MCF 10A (cell line): Measurements from ENCODE around the gene ACTR1A. TPM values are rescaled to one million over a fixed set of nuclear protein-coding genes. Genes with fewer than 3 reads are reported as not detected.
A peak's percentile ranks its signal among the peaks of the same experiment; 100 is the strongest.

Experiments
- BruUV-seq: library from RNA; stranded (reverse); fragments of 400-500 nt; replicated peaks from 2 replicates; lab custom pipeline; 2021; lab: Mats Ljungman, UMichigan
- CTCF ChIA-PET: fragments of 300-600 bp; sonication (Branson Sonifier 250); formaldehyde crosslinking; extraction: SDS; loops from one replicate; lab custom pipeline; 2021; ENCODE audit warnings: antibody characterized with exemption, inconsistent platforms; lab: Yijun Ruan, JAX
- POLR2A ChIA-PET: fragments of 300-600, 350-650 bp; sonication (Branson Sonifier 250); formaldehyde crosslinking; extraction: SDS; loops from one replicate; lab custom pipeline; 2020; ENCODE audit warnings: antibody characterized with exemption, inconsistent platforms; lab: Yijun Ruan, JAX
- DNase-seq: peaks from one replicate; pipeline ENCODE4 v3.0.0-alpha.2; 2018; ENCODE audit not compliant: unreplicated experiment
- H3K27ac Mint-ChIP-seq: one replicate; pipeline ENCODE4 v1.8.0; 2022; ENCODE audit warnings: mild to moderate bottlenecking, low read depth, mixed read lengths; ENCODE audit not compliant: unreplicated experiment
- H3K27me3 Mint-ChIP-seq: one replicate; pipeline ENCODE4 v1.8.0; 2022; ENCODE audit warnings: mixed read lengths; ENCODE audit not compliant: insufficient read depth, unreplicated experiment
- H3K36me3 Mint-ChIP-seq: one replicate; pipeline ENCODE4 v1.8.0; 2022; ENCODE audit warnings: mild to moderate bottlenecking, moderate library complexity, mixed read lengths; ENCODE audit not compliant: insufficient read depth, unreplicated experiment
- H3K4me1 Mint-ChIP-seq: one replicate; pipeline ENCODE4 v1.8.0; 2022; ENCODE audit warnings: mixed read lengths; ENCODE audit not compliant: insufficient read depth, unreplicated experiment
- H3K4me3 Mint-ChIP-seq: one replicate; pipeline ENCODE4 v1.8.0; 2022; ENCODE audit warnings: mild to moderate bottlenecking, moderate library complexity, mixed read lengths; ENCODE audit not compliant: unreplicated experiment
- H3K9me3 Mint-ChIP-seq: one replicate; pipeline ENCODE4 v1.8.0; 2022; ENCODE audit warnings: mixed read lengths; ENCODE audit not compliant: unreplicated experiment
- CTCF ChIP-seq: fragments of 200-600 bp; IDR thresholded peaks from one replicate; pipeline ENCODE4 v1.8.0; 2022; ENCODE audit warnings: antibody characterized with exemption, mild to moderate bottlenecking; ENCODE audit not compliant: unreplicated experiment
- intact Hi-C: fragments of 100-400 bp; cut with micrococcal nuclease; formaldehyde crosslinking; loops from 2 replicates; pipeline ENCODE4 v1.14.1; 2022
- total RNA-seq: library from RNA; stranded (reverse); gene quantifications from 2 replicates; pipeline ENCODE4 v1.2.3, GENCODE V29; 2022

The ACTR1A gene
- total RNA-seq, 1 experiment from 2014 or later: 60.1 TPM

DNA sequence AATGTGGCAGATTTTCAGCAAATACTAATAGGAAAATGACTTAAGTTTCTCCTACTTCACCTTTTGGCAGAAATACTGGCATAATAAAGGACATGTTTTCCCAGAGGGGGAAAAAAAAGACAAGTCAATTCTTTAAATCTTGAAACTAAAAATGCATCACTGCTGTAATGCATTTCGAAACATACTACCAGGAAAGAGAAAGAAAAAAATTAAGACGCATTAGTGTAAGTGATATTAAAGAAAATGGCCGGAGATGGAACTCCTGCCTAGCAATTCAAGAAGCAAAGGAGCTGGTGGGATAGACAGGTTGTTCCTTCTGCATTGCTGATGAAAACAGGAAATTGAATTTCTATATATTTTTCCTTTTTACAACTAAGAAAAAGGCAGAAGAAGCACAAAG is 3.2 kb downstream of the ACTR1A start:
- no peak for DNase-seq
- ChIA-PET CTCF (interaction anchor here (0.7 to 1.6 kb wide), 3 partner anchors 21 to 805 kb away, joined by 3 to 5 read pairs (median 4); no protein-coding TSS in a partner anchor), POLR2A (interaction anchor here (0.7 to 1.3 kb wide), 3 partner anchors 14 to 142 kb away, joined by 3 to 4 read pairs (median 3); no protein-coding TSS in a partner anchor)
- no peaks in the 10 kb centered on the region for H3K9me3 Mint-ChIP-seq
- TF ChIP-seq CTCF: no peak
- peak overlapping the region; percentile 39 for H3K4me3 Mint-ChIP-seq
- intact Hi-C loops: no loop called here
- peaks cover 9% of the 10 kb centered on the region for H3K4me1 Mint-ChIP-seq
- H3K27me3 Mint-ChIP-seq: no peaks in the 10 kb centered on the region
- H3K27ac Mint-ChIP-seq: peak overlapping the region; percentile 64
- H3K36me3 Mint-ChIP-seq: peaks cover 30% of the 10 kb centered on the region
- no TSS peak for BruUV-seq

DNA sequence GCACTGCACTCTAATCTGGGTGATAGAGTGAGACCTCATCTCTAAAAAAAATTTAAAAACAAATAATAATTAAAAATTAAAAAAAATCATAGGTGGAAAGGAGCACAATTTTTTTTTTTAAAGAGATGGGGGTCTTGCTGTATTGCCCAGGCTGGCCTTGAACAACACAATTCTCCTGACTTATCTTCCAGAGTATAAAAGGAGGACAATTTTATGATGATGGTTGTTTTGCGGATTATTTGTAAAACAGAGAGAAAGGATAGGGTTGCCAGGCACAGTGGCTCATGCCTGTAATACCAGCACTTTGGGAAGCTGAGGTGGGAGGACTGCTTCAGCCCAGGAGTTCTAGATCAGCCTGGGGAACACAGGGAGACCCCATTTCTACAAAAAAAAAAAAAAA is 5.0 kb downstream of the ACTR1A start:
- BruUV-seq: no TSS peak
- Mint-ChIP-seq H3K4me3 (no peak overlapping the region), H3K9me3 (no peaks in the 10 kb centered on the region), H3K4me1 (peaks cover 17% of the 10 kb centered on the region), H3K36me3 (peaks cover 44% of the 10 kb centered on the region), H3K27me3 (no peaks in the 10 kb centered on the region), H3K27ac (no peak overlapping the region)
- ChIA-PET CTCF (interaction anchor here (0.5 to 2.1 kb wide), 5 partner anchors 19 to 477 kb away, joined by 3 to 15 read pairs (median 4); no protein-coding TSS in a partner anchor), POLR2A (interaction anchor here (0.7 kb wide), 2 partner anchors 144 to 762 kb away, joined by 3 read pairs; no protein-coding TSS in a partner anchor)
- intact Hi-C loops: no loop called here
- DNase-seq: no peak
- TF ChIP-seq CTCF: no peak

DNA sequence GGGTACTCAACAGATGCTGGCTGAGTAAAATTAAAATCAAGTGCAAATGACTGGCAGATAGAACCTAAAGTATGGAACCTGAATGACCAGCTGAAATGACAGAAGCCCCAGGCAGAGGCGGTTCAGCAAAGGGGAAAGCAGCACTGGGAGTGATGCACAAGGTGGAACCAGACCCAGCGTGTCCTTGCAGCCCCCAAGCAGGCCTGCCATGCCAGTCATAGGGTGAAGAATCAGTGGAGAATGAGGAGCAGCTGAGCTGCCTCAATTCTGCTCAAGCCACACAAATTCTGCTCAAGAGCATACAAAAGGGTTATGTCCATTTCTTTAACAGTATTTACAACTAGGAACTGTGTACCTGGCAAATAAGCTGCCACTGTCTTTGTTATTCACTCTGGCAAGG is 8.7 kb downstream of the ACTR1A start:
- TF ChIP-seq CTCF: no peak
- H3K27me3 Mint-ChIP-seq: no peaks in the 10 kb centered on the region
- no peak overlapping the region for H3K27ac Mint-ChIP-seq
- DNase-seq: no peak
- no peak overlapping the region for H3K4me3 Mint-ChIP-seq
- POLR2A ChIA-PET: interaction anchor here (0.5 kb wide), 1 partner anchor 1168 kb away, joined by 3 read pairs; no protein-coding TSS in a partner anchor
- no peaks in the 10 kb centered on the region for H3K9me3 Mint-ChIP-seq
- intact Hi-C loops: no loop called here
- CTCF ChIA-PET: interaction anchor here (2.6 kb wide), 1 partner anchor 15 kb away, joined by 11 read pairs; no protein-coding TSS in a partner anchor
- H3K36me3 Mint-ChIP-seq: peaks cover 56% of the 10 kb centered on the region
- peaks cover 15% of the 10 kb centered on the region for H3K4me1 Mint-ChIP-seq
- BruUV-seq: no TSS peak

DNA sequence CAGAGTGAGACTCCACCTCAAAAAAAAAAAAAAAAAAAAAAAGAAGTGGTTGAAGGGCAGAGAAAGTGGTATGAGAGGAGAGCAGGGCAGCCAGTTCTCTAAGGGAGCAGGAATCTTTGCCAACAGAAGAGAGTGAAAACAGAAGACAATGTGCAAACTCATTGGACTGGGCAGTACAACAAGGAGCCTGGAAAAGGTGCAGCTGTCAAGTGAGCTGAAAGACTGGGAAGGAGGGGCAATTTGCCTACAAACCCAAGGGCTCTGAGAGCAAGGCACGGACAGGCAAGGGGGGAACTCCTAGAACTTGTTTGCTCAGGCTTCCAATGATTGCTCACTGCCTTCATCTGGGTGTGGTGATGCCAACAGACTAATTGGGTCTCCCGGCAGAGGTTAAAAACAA is 9.5 kb downstream of the ACTR1A start:
- no peaks in the 10 kb centered on the region for H3K27me3 Mint-ChIP-seq
- peaks cover 13% of the 10 kb centered on the region for H3K4me1 Mint-ChIP-seq
- POLR2A ChIA-PET: no interaction called here
- H3K9me3 Mint-ChIP-seq: no peaks in the 10 kb centered on the region
- no peak for DNase-seq
- no peak overlapping the region for H3K27ac Mint-ChIP-seq
- H3K4me3 Mint-ChIP-seq: no peak overlapping the region
- TF ChIP-seq CTCF: no peak
- no TSS peak for BruUV-seq
- intact Hi-C loops: no loop called here
- H3K36me3 Mint-ChIP-seq: peaks cover 59% of the 10 kb centered on the region
- CTCF ChIA-PET: interaction anchor here (0.6 to 2.6 kb wide), 3 partner anchors 14 to 90 kb away, joined by 3 to 11 read pairs (median 4); no protein-coding TSS in a partner anchor
